CD8-positive, alpha-beta memory T cell (primary cell): Measurements from ENCODE around the gene CSTF3. TPM values are rescaled to one million over a fixed set of nuclear protein-coding genes. Genes with fewer than 3 reads are reported as not detected.

Source experiments
- polyA plus RNA-seq: library from polyadenylated mRNA; unstranded; fragments of 300-500 nt; fragmentation: Illumina TruSeq; gene quantifications from one replicate; pipeline ENCODE4 v1.2.3, GENCODE V29; 2021
- total RNA-seq, 2 experiments: library from RNA; stranded (reverse); gene quantifications; one replicate each; pipeline ENCODE4 v1.2.3, GENCODE V29; 2021

Gene CSTF3
- total and polyA plus RNA-seq, 3 experiments from 2014 or later, result 16.5 to 37.7 (median 35.3) TPM

Other genes starting within 250 kb of the CSTF3 start
- gene DEPDC7, start 145.6 kb downstream of the CSTF3 start, total RNA-seq, result 1 to 10 TPM; 1.7 to 1.8 TPM
- gene DEPDC7, start 145.6 kb downstream of the CSTF3 start, polyA plus RNA-seq, result 0.15 TPM
- gene TCP11L1, start 121.9 kb downstream of the CSTF3 start, total RNA-seq, result 10 to 100 TPM; 22.1 to 22.2 TPM
- gene TCP11L1, start 121.9 kb downstream of the CSTF3 start, polyA plus RNA-seq, result 7.5 TPM
- 10 to 100 TPM; 49.2 to 50.9 TPM for gene HIPK3, start 95.9 kb upstream of the CSTF3 start, total RNA-seq
- 31.6 TPM for gene HIPK3, start 95.9 kb upstream of the CSTF3 start, polyA plus RNA-seq
- not detected for gene KIAA1549L, start 214.6 kb upstream of the CSTF3 start, total RNA-seq
- not detected for gene KIAA1549L, start 214.6 kb upstream of the CSTF3 start, polyA plus RNA-seq